Ovary (tissue), 9 donors: ENCODE measurements around the gene HACD2. TPM values are rescaled to one million over a fixed set of nuclear protein-coding genes. Genes with fewer than 3 reads are reported as not detected.

Source experiments
- DNase-seq, 5 donors: peaks; one replicate each; pipeline ENCODE4 v3.0.0-alpha.2; 2019 to 2020
- H3K27ac ChIP-seq, 2 donors: fragments of 200-600 bp; one replicate each; pipeline versions ENCODE4 v1.5.1 to v1.8.0; 2019 to 2022
- H3K27me3 ChIP-seq: fragments of 200-600 bp; one replicate; pipeline ENCODE4 v1.8.0; 2022
- H3K36me3 ChIP-seq: fragments of 200-600 bp; sonication (generic); one replicate; pipeline ENCODE4 v1.5.1; 2019
- H3K4me1 ChIP-seq: one replicate; pipeline ENCODE4 v1.8.1; 2013; ENCODE audit warnings: mild to moderate bottlenecking, moderate library complexity; ENCODE audit not compliant: insufficient read depth
- H3K4me3 ChIP-seq: fragments of 200-600 bp; sonication (generic); one replicate; pipeline ENCODE4 v1.5.1; 2017
- H3K9me3 ChIP-seq, 2 donors: fragments of 200-600 bp in 1 of 2; sonication (generic) in 1 of 2; one replicate each; pipeline versions ENCODE4 v1.5.1 to v1.8.1; 2013 to 2019; ENCODE audit warnings: mild to moderate bottlenecking in 1 of 2, moderate library complexity in 1 of 2
- CTCF ChIP-seq, 3 donors: fragments of 450-650 bp in 2 of 3; fragments of 200-600 bp in 1 of 3; IDR thresholded peaks; one replicate each; pipeline versions ENCODE4 v1.5.1 to v1.8.0; 2016 to 2022; ENCODE audit warnings: antibody characterized with exemption in 3 of 3, mild to moderate bottlenecking in 1 of 3
- EP300 ChIP-seq: sonication (generic); formaldehyde crosslinking; IDR thresholded peaks from one replicate; pipeline ENCODE4 v1.6.1; 2017; ENCODE audit warnings: antibody characterized with exemption
- POLR2A ChIP-seq: fragments of 450-650 bp; IDR thresholded peaks from one replicate; pipeline ENCODE4 v1.6.1; 2017; ENCODE audit warnings: antibody characterized with exemption, mild to moderate bottlenecking, moderate library complexity
- WGBS, 3 donors: extraction: QIAGEN DNeasy Blood & Tissue Kit in 1 of 3; methylation state at CpG; one replicate each; pipeline versions ENCODE4 v1.1.5 to v1.1.7; 2013 to 2017; 5-methylcytosine and 5-hydroxymethylcytosine counted together
- intact Hi-C, 4 donors: fragments of 100-400 bp; cut with DNase I; formaldehyde crosslinking; loops; one replicate each; pipeline versions ENCODE4 v1.11.0 to v1.15.1; 2022 to 2023
- polyA plus RNA-seq, 2 donors: library from polyadenylated mRNA; stranded (reverse); fragments of 200-250 nt in 1 of 2; fragments of 350-450 nt in 1 of 2; fragmentation: Illumina TruSeq in 1 of 2; extraction: RNeasy Lipid Tissue Mini Kit (QIAGEN cat#74804) in 1 of 2; gene quantifications; one replicate each; pipeline ENCODE4 v1.2.3, GENCODE V29; 2013 to 2014
- total RNA-seq, 7 donors: library from RNA; depleted of rRNA in 2 of 7; stranded (reverse); fragments of >200 nt in 2 of 7; fragmentation: NEBNext Ultra II Directional in 3 of 7; extraction: Animal tissue kit (Norgen Biotek cat#: 25700) in 3 of 7; gene quantifications; one replicate each; pipeline versions ENCODE4 v1.1.0 to v1.2.4, GENCODE V29; 2016 to 2023
- donor health status: DM: no; HTN: no; CAD: no; lungs with moderate emphysema.
- donor health status: DM: no; HTN: no; CAD: no.
- donor health status: Bipolar disorder and iron deficiency.
- donor health status: DM: yes; HTN: yes; CAD: no.
- donor health status: DM: no; HTN: no; CAD: no.
- donor health status: DM: yes; HTN: yes; CAD: no.

HACD2 gene
- total and polyA plus RNA-seq, 9 donors = 12.6 to 33.2 (median 20.9) TPM

- Histone ChIP-seq H3K4me1 (no peaks in the 10 kb centered on the region), H3K36me3 (no peaks in the 10 kb centered on the region), H3K27me3 (no peaks in the 10 kb centered on the region), H3K4me3 (no peak overlapping the region), H3K27ac (no peak overlapping the region), H3K9me3 (no peaks in the 10 kb centered on the region)
- intact Hi-C loops = no loop called here
- no peak for DNase-seq
- TF ChIP-seq EP300 (no peak), POLR2A (no peak), CTCF (IDR thresholded peaks at IDR 0.05) (no peak)
- 84 to 85% (median 84%) methylated on average over 11 of the region's 11 CpGs for WGBS, 3 donors
Observed at GRCh38 chr3:123469323-123469995, 115.4 kb downstream of the HACD2 start.

- Histone ChIP-seq H3K9me3 (no peaks in the 10 kb centered on the region), H3K4me3 (no peak overlapping the region), H3K36me3 (no peaks in the 10 kb centered on the region), H3K4me1 (no peaks in the 10 kb centered on the region), H3K27me3 (no peaks in the 10 kb centered on the region), H3K27ac (no peak overlapping the region)
- no peak for DNase-seq
- intact Hi-C loops = no loop called here
- no peak for TF ChIP-seq EP300
- TF ChIP-seq CTCF (IDR thresholded peaks at IDR 0.05) = no peak
- TF ChIP-seq POLR2A = no peak
- WGBS, 3 donors = 70 to 73% (median 73%) methylated on average over 5 of the region's 5 CpGs
Observed at GRCh38 chr3:123467046-123467445, 117.8 kb downstream of the HACD2 start.

- WGBS, 3 donors = 38 to 39% (median 38%) methylated on average over 7 of the region's 7 CpGs
- DNase-seq = no peak
Observed at GRCh38 chr3:123464211-123464610, 120.6 kb downstream of the HACD2 start.

GRCh38 chr3:123459862-123460261 is 125.0 kb downstream of the HACD2 start:
- Histone ChIP-seq H3K36me3 (no peaks in the 10 kb centered on the region), H3K27ac (no peak overlapping the region), H3K4me1 (no peaks in the 10 kb centered on the region), H3K27me3 (no peaks in the 10 kb centered on the region), H3K9me3 (no peaks in the 10 kb centered on the region), H3K4me3 (no peak overlapping the region)
- TF ChIP-seq POLR2A = no peak
- TF ChIP-seq EP300 = no peak
- no peak for DNase-seq
- 14 to 39% (median 21%) methylated on average over 8 of the region's 8 CpGs for whole genome bisulfite sequencing, 3 donors
- intact Hi-C loops = no loop called here

More at GRCh38 chr3:123464211-123464610, 120.6 kb downstream of the HACD2 start:
- intact Hi-C loops = no loop called here
- no peak for TF ChIP-seq CTCF (IDR thresholded peaks at IDR 0.05)
- TF ChIP-seq EP300 = no peak
- no peak for TF ChIP-seq POLR2A
- Histone ChIP-seq H3K4me3 (no peak overlapping the region), H3K9me3 (no peaks in the 10 kb centered on the region), H3K4me1 (no peaks in the 10 kb centered on the region), H3K27me3 (no peaks in the 10 kb centered on the region), H3K27ac (no peak overlapping the region), H3K36me3 (no peaks in the 10 kb centered on the region)

- Histone ChIP-seq H3K27me3 (no peaks in the 10 kb centered on the region), H3K27ac (no peak overlapping the region), H3K4me1 (no peaks in the 10 kb centered on the region), H3K36me3 (no peaks in the 10 kb centered on the region), H3K9me3 (no peaks in the 10 kb centered on the region), H3K4me3 (no peak overlapping the region)
- no peak for DNase-seq
- 78 to 79% (median 79%) methylated on average over 5 of the region's 5 CpGs for WGBS, 3 donors
- TF ChIP-seq POLR2A (no peak), CTCF (IDR thresholded peaks at IDR 0.05) (no peak), EP300 (no peak)
- intact Hi-C loops = no loop called here
Observed at GRCh38 chr3:123458255-123458654, 126.6 kb downstream of the HACD2 start.
